Heart right ventricle (tissue), 16 donors: ENCODE data around the gene GPRC5C. TPM values are rescaled to one million over a fixed set of nuclear protein-coding genes. Genes with fewer than 3 reads are reported as not detected.
A peak's percentile ranks its signal among the peaks of the same experiment; 100 is the strongest.

Source experiments
- ATAC-seq, 8 donors: fragments of 200-7000 bp; cut with Tn5 transposase; one replicate each; pipeline ENCODE4 v1.9.1; 2020; ENCODE audit warnings: mild to moderate bottlenecking in 8 of 8, moderate library complexity in 8 of 8, moderate number of reproducible peaks in 1 of 8
- DNase-seq, 2 donors: peaks; one replicate each; pipeline ENCODE4 v3.0.0-alpha.2; 2020
- H3K27ac ChIP-seq, 10 donors: fragments of 200-600 bp; sonication (generic) in 2 of 10; one replicate each; pipeline versions ENCODE4 v1.5.0 to v1.8.0; 2020 to 2022; ENCODE audit warnings: mild to moderate bottlenecking in 3 of 10
- H3K27me3 ChIP-seq, 7 donors: fragments of 200-600 bp; one replicate each; pipeline ENCODE4 v1.8.0; 2021 to 2022; ENCODE audit warnings: mild to moderate bottlenecking in 2 of 7
- H3K36me3 ChIP-seq, 9 donors: fragments of 200-600 bp; sonication (generic) in 1 of 9; one replicate each; pipeline versions ENCODE4 v1.5.0 to v1.8.0; 2020 to 2022; ENCODE audit warnings: mild to moderate bottlenecking in 2 of 9
- H3K4me1 ChIP-seq, 9 donors: fragments of 200-600 bp; sonication (generic) in 1 of 9; one replicate each; pipeline versions ENCODE4 v1.5.0 to v1.8.0; 2020 to 2022; ENCODE audit warnings: mild to moderate bottlenecking in 4 of 9
- H3K4me3 ChIP-seq, 10 donors: fragments of 200-600 bp; sonication (generic) in 2 of 10; one replicate each; pipeline versions ENCODE4 v1.5.0 to v1.8.0; 2020 to 2022; ENCODE audit warnings: mild to moderate bottlenecking in 7 of 10, moderate library complexity in 2 of 10
- H3K9me3 ChIP-seq, 11 donors: fragments of 200-600 bp in 10 of 11; sonication (generic) in 2 of 11; one replicate each; pipeline versions ENCODE4 v1.5.0 to v1.8.0; 2013 to 2022; ENCODE audit warnings: mild to moderate bottlenecking in 2 of 11, control low read depth in 1 of 11, moderate library complexity in 1 of 11
- WGBS, 2 donors: extraction: QIAGEN DNeasy Blood & Tissue Kit; methylation state at CpG; one replicate each; pipeline ENCODE4 v1.1.7; 2013; ENCODE audit warnings: inconsistent platforms in 1 of 2; 5-methylcytosine and 5-hydroxymethylcytosine counted together
- intact Hi-C, 10 donors: fragments of 100-400 bp; cut with DNase I; formaldehyde crosslinking; loops; one replicate each; pipeline versions ENCODE4 v1.11.1 to v1.14.2; 2022
- polyA plus RNA-seq, 2 donors: library from polyadenylated mRNA; stranded (reverse); fragments of 200-250 nt; gene quantifications; one replicate each; pipeline ENCODE4 v1.2.3, GENCODE V29; 2013
- total RNA-seq, 10 donors: library from RNA; stranded (reverse); fragmentation: NEBNext Ultra II Directional in 3 of 10; extraction: Animal tissue kit (Norgen Biotek cat#: 25700) in 3 of 10; gene quantifications; one replicate each; pipeline versions ENCODE4 v1.2.1 to v1.2.4, GENCODE V29; 2021 to 2023
- TF ChIP-seq, protein P1 (sequence below), 9 donors: fragments of 200-600 bp; sonication (generic) in 2 of 9; IDR thresholded peaks; one replicate each; pipeline versions ENCODE4 v1.5.0 to v1.8.0; 2021 to 2022; ENCODE audit warnings: antibody characterized with exemption in 9 of 9, mild to moderate bottlenecking in 5 of 9, moderate library complexity in 1 of 9
- donor health status: Arrhythmogenic right ventricular cardiomyopathy.
- donor health status: ischemic (EF 13 %, LVEDD 7.1; RV severe dilation, severe dysfunction).
- donor health status: healthy with polysubstance abuse.
- donor health status: DM: no; HTN: yes; CAD: no.
- donor health status: DM: no; HTN: no; CAD: no.
- donor health status: ischemic (EF 25% LVEDD 6.9; RV normal size, moderate dysfunction).
- donor health status: ischemic (EF 25% LVEDD 5.7; RV mildly dilated, moderate dysfunction).
- donor health status: healthy.
- donor health status: DM: yes; HTN: yes; CAD: no.
- donor health status: Ischemic cardiomyopathy.
- donor health status: ischemic (EF 35%, LVEDD 5.7; RV mildly dilated, moderate dysfunction).
- donor health status: nonischemic (EF 11% LVEDD 7.7; RV severe dilation, severe dysfunction).
- donor health status: DM: yes; HTN: yes; CAD: no.
- donor health status: PGD.
- donor health status: ischemic (EF 29% LVEDD 5.4; RV normal size, mild dysfunction).
- donor health status: nonischemic (EF 23%, LVEDD 6.1; RV moderate dilation, normal function).

The GPRC5C gene
- total and polyA plus RNA-seq, 12 donors: 28.0 to 41.0 (median 32.5) TPM

DNA sequence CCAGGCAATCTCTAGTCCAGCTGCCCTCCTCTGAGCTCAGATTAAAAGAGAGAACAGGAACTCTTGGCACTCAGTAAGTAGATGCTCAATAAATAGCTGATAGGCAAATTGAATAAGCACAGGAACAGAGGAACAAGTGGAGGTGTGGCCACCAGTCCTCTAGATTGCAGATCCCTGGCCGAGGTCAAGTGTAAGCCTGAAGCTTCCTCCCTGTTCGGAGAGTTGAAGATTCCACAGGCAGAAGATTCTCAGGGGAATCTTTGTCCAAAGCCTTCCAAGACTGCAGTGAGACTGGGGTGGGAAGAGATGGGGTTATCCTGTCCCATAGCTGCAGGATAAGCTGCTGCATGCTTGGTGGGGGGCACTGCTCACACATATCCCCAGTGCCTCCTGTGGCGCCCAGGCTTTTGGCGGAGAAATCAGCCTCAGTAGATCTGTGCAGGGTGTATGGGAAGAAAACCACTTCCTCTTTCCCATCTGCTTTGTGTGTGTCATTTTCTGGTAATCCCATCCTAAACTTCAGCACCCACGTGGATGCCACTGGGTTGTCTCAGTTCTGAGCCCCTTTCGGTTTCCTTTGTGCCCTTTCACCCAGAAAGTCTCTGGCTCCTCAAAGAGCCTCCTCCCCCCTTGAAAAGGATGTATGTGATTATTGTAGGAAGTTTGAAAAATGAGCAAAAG lies 46.7 kb downstream of the GPRC5C start:
- Histone ChIP-seq H3K4me3 (no peak overlapping the region), H3K27me3 (peaks cover 0 to 34% (median 1%) of the 10 kb centered on the region in 7 donors), H3K27ac (peak overlapping the region in 1 of 10 donors; percentile 87), H3K36me3 (peaks cover 0 to 65% (median 0%) of the 10 kb centered on the region in 9 donors), H3K9me3 (peaks cover 0 to 11% (median 7%) of the 10 kb centered on the region in 11 donors), H3K4me1 (peaks cover 0 to 31% (median 0%) of the 10 kb centered on the region in 9 donors)
- ATAC-seq (peak in 7 of 8 donors; percentile 39 to 75 (median 55)), DNase-seq (no peak)
- TF ChIP-seq, protein P1, sequence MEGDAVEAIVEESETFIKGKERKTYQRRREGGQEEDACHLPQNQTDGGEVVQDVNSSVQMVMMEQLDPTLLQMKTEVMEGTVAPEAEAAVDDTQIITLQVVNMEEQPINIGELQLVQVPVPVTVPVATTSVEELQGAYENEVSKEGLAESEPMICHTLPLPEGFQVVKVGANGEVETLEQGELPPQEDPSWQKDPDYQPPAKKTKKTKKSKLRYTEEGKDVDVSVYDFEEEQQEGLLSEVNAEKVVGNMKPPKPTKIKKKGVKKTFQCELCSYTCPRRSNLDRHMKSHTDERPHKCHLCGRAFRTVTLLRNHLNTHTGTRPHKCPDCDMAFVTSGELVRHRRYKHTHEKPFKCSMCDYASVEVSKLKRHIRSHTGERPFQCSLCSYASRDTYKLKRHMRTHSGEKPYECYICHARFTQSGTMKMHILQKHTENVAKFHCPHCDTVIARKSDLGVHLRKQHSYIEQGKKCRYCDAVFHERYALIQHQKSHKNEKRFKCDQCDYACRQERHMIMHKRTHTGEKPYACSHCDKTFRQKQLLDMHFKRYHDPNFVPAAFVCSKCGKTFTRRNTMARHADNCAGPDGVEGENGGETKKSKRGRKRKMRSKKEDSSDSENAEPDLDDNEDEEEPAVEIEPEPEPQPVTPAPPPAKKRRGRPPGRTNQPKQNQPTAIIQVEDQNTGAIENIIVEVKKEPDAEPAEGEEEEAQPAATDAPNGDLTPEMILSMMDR (IDR thresholded peaks at IDR 0.05): no peak
- 41 to 52% methylated on average over 6 of the region's 6 CpGs for WGBS, 2 donors
- intact Hi-C loops: no loop called here

DNA sequence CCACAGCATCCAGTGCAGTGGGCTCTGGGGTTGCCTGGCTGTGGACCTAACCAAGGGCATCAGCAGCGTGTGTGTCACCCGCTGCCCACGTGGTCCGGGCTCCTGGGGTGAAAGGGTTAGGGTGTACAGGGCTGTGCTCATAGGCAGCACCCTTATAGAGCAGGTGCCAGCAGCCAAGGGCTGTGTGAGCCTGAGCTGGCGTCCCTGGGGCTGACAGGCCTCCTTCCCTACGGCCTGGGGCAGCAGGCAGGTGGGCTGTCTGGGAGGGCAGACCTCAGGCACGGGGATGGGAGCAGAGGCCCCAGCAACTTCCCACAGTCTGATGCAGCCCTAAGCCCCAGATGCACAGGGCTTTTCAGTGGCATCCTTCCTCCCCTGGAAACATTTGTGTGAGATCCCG lies 48.4 kb downstream of the GPRC5C start:
- no peak overlapping the region for H3K4me3 ChIP-seq
- peaks cover 0 to 33% (median 8%) of the 10 kb centered on the region in 7 donors for H3K27me3 ChIP-seq
- H3K36me3 ChIP-seq: peaks cover 0 to 67% (median 0%) of the 10 kb centered on the region in 9 donors
- WGBS, 2 donors: 78 to 85% methylated on average over 8 of the region's 8 CpGs
- DNase-seq (no peak), ATAC-seq (no peak)
- H3K4me1 ChIP-seq: peaks cover 0 to 31% (median 0%) of the 10 kb centered on the region in 9 donors
- intact Hi-C loops: no loop called here
- H3K27ac ChIP-seq: no peak overlapping the region
- peaks cover 0 to 10% (median 6%) of the 10 kb centered on the region in 11 donors for H3K9me3 ChIP-seq
- TF ChIP-seq, protein P1 (IDR thresholded peaks at IDR 0.05): no peak

DNA sequence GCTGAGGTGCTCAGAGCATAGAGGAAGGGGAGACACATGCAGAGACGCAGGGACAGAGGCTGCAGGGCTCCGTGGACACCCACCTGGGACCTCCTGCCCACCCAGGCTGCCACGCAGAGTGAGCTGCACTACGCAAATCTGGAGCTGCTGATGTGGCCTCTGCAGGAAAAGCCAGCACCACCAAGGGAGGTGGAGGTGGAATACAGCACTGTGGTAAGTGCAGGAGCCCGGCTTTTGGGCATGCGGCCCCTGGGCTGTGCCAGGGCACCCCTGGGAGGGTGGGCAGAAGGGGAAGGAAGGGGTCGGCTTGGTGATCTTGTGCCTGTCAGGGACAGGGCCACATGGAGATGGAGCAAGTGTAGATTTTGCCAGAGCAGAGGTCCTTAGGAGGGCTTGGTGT lies 49.7 kb downstream of the GPRC5C start:
- TF ChIP-seq, protein P1 (IDR thresholded peaks at IDR 0.05): no peak
- Histone ChIP-seq H3K36me3 (peaks cover 0 to 65% (median 0%) of the 10 kb centered on the region in 9 donors), H3K27me3 (peaks cover 0 to 33% (median 8%) of the 10 kb centered on the region in 7 donors), H3K27ac (no peak overlapping the region), H3K4me3 (no peak overlapping the region), H3K9me3 (no peaks in the 10 kb centered on the region), H3K4me1 (peaks cover 0 to 31% (median 0%) of the 10 kb centered on the region in 9 donors)
- DNase-seq (no peak), ATAC-seq (no peak)
- WGBS, 2 donors: 73 to 82% methylated on average over 7 of the region's 7 CpGs
- intact Hi-C loops: no loop called here

DNA sequence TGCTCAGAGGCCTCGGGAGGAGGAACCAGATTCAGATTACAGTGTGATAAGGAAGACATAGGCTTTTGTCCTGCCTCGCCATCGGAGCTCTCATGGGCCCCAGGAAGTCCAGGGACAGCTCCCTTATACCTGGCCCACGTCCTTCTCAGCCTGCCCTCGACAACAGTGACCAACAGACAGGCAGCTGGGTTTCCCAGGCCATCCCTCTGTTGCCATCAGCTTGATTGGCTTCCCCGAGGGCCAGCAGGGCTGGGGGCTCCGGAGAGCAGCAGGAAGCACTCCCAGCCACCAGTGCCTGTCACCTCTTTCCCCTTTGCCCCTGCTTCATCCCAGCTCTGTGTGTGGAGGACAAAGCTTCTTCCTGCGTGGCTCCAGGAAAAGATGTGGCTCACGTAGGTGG lies 52.2 kb downstream of the GPRC5C start:
- TF ChIP-seq, protein P1 (IDR thresholded peaks at IDR 0.05): no peak
- no peak overlapping the region for H3K4me3 ChIP-seq
- H3K4me1 ChIP-seq: peaks cover 0 to 10% (median 0%) of the 10 kb centered on the region in 9 donors
- DNase-seq (no peak), ATAC-seq (no peak)
- peaks cover 0 to 57% (median 0%) of the 10 kb centered on the region in 9 donors for H3K36me3 ChIP-seq
- intact Hi-C loops: no loop called here
- H3K27me3 ChIP-seq: peaks cover 0 to 33% (median 8%) of the 10 kb centered on the region in 7 donors
- H3K9me3 ChIP-seq: no peaks in the 10 kb centered on the region
- H3K27ac ChIP-seq: no peak overlapping the region
- WGBS, 2 donors: 37 to 45% methylated on average over 9 of the region's 9 CpGs
